A673 (cell line): ENCODE results near the gene PLCL1.

Source experiments
- CTCF ChIP-seq: fragments of 300-800, 200-600 bp; sonication (generic); conservative IDR thresholded peaks from 2 replicates; pipeline ENCODE4 v1.5.1; 2017; ENCODE audit warnings: low read depth, mild to moderate bottlenecking, antibody characterized with exemption, low read length, moderate library complexity, mixed read lengths
- EZH2 ChIP-seq: fragments of 200-600 bp; sonication (generic); IDR thresholded peaks from 2 replicates; pipeline ENCODE4 v1.6.1; 2017; ENCODE audit warnings: borderline replicate concordance, low read depth, mild to moderate bottlenecking, mixed read lengths, antibody characterized with exemption, low read length; ENCODE audit not compliant: poor library complexity, severe bottlenecking

- TF ChIP-seq CTCF (no peak), EZH2 (no peak)
Observed at GRCh38 chr2:198191651-198192050, 387.3 kb downstream of the PLCL1 start.
